ENCODE data around the gene RPL28.
A peak's percentile ranks its signal among the peaks of the same experiment; 100 is the strongest.
"Not testable (repeated sequence)": the region's sequence is repeated elsewhere in the genome, so short reads cannot be mapped to it uniquely, and the experiment has no call there.

Gene RPL28

GRCh38 chr19:55398200-55398925 lies 12.6 kb downstream of the RPL28 start:
- DNase-seq = no peak

- no peak for DNase-seq
Observed at GRCh38 chr19:55400281-55401087, 14.8 kb downstream of the RPL28 start.

GRCh38 chr19:55401390-55401789 lies 15.7 kb downstream of the RPL28 start:
- not testable (repeated sequence) for DNase-seq

- no peak for DNase-seq
Observed at GRCh38 chr19:55402509-55402908, 16.8 kb downstream of the RPL28 start.

GRCh38 chr19:55405638-55406037 lies 19.9 kb downstream of the RPL28 start:
- DNase-seq = no peak

GRCh38 chr19:55406091-55406825 lies 20.5 kb downstream of the RPL28 start:
- DNase-seq = no peak

- no peak for DNase-seq
Observed at GRCh38 chr19:55406826-55407549, 21.3 kb downstream of the RPL28 start.

GRCh38 chr19:55407550-55407799 lies 21.7 kb downstream of the RPL28 start, which contains the start of gene UBE2S:
TSS of gene UBE2S (minus strand) at chr19:55407788. CDS start at chr19:55407589, 199 bp downstream.
- not testable (repeated sequence) for DNase-seq

GRCh38 chr19:55407800-55408532 lies 22.2 kb downstream of the RPL28 start:
- DNase-seq = peak; percentile 100

- no peak for DNase-seq
Observed at GRCh38 chr19:55408533-55408872, 22.8 kb downstream of the RPL28 start.

GRCh38 chr19:55409179-55409578 lies 23.4 kb downstream of the RPL28 start:
- not testable (repeated sequence) for DNase-seq

GRCh38 chr19:55410168-55410567 lies 24.4 kb downstream of the RPL28 start:
- no peak for DNase-seq

- peak; percentile 34 to 58 for DNase-seq
Observed at GRCh38 chr19:55418185-55418584, 32.5 kb downstream of the RPL28 start.

GRCh38 chr19:55419103-55419502 lies 33.4 kb downstream of the RPL28 start:
- DNase-seq = no peak

GRCh38 chr19:55419624-55420236 lies 34.0 kb downstream of the RPL28 start:
- no peak for DNase-seq

GRCh38 chr19:55421281-55421680 lies 35.5 kb downstream of the RPL28 start:
- DNase-seq = not testable (repeated sequence)

- DNase-seq = no peak
Observed at GRCh38 chr19:55423225-55424005, 37.7 kb downstream of the RPL28 start.

GRCh38 chr19:55424518-55424917 lies 38.8 kb downstream of the RPL28 start:
- no peak for DNase-seq

GRCh38 chr19:55426042-55426441 lies 40.3 kb downstream of the RPL28 start:
- no peak for DNase-seq

GRCh38 chr19:55431183-55431582 lies 45.5 kb downstream of the RPL28 start:
- DNase-seq = no peak

Measured in NCI-H1930 (cell line).